HG02852 (cell line): Measurements from ENCODE around the gene RPRD1B.

Experiments used
- ATAC-seq: cut with Tn5 transposase; IDR thresholded peaks from one replicate; pipeline ENCODE4 v1.9.1; 2021; ENCODE audit warnings: mild to moderate bottlenecking, moderate library complexity; ENCODE audit not compliant: unreplicated experiment

Gene RPRD1B

DNA sequence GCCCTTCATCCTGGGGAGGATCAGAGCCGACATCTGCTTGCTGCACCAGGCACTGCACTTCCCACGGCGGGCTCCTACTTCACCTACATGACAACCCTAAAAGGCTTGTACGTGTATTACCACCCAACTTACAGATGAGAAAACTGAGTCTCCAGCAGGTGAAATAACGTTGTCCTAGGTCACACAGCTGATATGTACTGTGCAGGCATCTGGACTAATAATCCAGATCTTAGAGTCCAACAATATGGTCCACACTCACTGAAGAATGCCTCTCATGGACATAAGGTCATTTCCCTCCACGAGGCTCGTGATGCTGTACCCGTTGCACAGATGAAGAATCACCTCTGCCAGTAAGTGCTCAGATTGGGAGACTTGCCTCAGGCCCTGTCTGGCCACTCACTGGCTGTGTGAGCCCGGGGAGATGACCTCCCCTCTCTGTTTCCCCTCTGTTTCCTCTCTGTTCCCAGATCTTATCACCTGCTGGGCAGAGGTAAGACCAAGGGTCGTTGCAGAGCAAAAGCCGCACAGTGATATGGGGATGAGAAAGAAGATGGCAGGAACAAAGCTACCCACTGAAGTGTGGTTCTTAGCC, 99.5 kb downstream of the RPRD1B start:
- ATAC-seq: no peak

DNA sequence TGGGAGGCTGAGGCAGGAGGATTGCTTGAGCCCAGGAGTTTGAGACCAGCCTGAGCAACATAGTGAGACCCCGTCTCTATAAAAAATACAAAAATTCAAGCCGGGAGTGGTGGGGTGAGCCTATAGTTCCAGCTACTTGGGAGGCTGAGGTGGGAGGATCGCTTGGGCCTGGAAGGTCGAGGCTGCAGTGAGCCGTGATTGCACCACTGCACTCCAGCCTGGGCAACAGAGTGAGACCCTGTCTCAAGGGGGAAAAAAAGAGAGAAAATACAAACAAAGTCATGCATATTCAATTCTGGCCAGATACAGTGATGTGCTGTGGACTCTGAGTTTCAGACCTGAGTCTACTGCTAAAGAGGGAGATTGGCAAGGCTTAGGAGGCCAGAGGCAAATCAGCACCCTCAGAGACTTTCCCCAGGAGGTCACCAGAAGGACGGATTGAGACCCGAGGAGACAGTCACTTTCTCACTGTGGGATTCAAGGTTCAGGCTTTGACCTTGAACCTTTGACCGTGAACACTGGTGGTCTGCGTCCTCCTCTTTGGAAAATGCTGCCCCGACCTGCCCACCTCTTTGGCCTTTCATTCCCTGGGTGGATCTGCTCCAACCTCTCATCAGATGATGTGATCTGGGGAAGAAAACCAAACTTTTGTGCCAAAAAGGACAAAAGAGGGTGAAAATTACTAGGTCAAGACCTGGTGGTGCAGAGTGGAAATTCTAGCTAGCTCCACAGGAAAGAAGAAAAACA, 100.3 kb downstream of the RPRD1B start:
- no peak for ATAC-seq

DNA sequence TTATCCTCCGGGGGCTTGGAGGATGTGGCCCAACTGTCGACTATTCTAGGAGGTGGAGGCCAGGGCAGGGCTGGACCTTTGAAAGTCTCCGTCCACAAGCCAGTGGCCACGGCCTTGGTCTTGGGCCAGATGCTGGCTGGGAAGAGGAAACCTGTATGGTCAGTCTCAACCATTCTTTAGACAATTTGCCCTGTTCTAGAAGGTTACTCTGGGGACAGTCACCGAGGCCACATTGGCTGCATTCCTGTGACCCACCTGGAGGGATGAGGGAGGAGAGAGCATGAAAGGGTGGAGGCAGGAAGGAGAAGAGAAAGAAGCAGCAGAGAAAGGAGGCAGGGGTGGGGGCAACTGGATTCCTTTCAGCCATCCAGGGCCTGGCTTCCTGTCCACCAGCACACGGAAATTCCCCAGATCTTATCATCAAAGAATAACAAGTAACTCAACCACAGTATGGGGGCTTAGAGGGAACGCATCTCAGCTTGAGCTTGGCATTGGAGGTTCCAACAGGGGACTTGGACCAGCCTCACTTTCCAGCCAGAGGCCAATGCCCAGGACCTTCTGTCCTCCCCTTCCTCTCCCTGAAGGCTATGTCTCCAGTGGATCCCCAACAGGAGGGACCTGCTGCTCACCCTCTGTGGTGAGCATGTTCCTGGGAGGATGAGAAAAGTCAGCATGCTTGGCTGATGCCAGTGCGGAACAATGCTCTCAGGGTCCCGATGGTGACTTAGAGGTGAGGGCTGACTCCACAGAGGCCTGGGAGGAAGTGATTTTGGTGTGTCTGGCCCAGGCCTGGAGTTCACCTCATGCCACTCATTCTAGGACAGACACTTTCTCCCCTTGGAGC, 101.1 kb downstream of the RPRD1B start:
- no peak for ATAC-seq

DNA sequence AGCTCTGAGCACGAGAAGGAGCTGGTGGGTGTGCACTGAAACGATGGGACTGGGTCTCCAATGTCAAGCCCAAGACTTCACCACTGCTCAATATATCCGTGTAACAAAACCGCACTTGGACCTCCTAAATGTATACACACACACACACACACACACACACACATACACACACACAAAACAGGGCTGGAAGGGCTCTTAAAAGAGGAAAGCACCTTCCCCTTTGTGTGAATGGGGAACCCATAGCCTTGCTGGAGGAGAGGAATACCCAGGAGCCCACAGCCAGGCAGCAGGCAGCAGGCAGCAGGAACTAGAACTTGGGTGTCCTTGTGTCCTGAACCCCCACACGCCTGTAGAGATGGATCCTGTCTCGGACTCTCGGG, 101.7 kb downstream of the RPRD1B start:
- ATAC-seq: no peak

DNA sequence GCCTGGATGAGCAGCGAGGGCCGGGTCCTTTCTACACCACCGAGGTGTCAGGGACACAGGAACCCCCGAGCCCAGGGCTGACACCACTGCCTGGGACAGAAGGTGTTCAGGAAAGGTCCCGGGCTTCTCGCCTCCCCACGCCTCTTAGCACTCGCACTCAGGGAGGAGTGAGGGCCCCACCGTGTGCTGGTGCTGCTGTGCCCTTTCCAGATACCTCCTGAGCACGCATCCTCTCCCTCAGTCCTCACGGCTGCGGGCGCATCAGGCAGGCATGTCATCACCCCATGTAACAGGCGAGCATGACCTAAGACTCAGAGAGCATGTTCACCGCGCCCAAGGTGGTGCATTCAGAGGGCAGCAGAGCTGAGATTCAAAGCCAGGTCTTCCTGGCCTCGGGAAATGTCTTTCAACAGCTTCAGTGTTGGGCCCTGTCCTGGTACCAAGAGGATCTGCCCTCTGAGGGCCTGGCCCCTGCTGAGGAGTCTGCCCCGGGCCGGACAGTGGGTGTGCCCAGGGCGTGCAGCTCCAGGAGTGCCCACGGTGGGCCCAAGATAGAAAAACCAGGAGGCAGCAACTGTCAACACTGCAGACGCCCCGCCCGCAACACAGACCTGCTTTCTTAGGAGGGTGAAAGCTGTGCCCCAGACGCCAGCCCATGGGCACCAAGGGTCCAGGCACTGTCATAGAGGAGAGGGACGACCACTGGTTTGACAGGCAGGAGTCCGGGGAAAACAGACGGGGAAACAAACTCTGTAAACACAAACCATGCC, 102.3 kb downstream of the RPRD1B start:
- ATAC-seq: no peak

DNA sequence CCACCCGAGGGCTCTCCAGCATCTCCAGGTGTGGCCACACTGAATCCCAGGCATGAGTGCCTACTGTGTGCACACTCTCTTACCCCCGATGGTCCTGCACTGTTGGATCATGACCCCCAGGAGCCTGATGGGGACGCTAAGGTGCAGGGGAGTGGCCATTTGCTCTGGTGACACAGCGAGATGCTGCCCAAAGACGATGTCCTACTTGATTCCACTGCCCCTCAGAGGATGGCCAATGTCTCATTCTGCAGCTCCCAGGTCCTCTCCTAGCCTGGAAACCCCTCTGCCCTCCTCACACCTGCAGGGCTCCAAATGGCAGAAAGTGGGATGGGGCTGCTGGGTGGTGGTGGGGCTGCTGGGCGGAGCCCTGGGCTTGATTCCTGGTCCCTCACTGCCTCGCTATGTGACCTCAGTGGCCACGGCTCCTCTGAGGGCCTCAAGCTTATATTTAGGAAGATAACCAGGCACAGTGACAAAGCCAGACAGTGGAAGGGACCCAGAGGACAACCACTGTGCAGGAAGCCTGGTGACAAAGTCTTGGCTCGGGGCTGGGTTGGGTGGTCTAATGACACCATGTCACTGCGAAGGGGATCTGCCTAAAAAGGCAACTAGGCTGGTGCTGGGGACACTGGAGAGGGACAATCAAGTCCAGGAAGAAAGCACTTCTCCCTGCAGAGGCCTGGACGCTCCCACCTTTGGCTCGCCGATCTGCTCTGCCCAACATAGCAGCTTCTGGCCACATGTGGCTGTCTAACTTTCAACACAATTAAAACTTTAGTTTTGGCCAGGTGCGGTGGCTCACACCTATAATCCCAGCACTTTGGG, 103.1 kb downstream of the RPRD1B start:
- no peak for ATAC-seq

DNA sequence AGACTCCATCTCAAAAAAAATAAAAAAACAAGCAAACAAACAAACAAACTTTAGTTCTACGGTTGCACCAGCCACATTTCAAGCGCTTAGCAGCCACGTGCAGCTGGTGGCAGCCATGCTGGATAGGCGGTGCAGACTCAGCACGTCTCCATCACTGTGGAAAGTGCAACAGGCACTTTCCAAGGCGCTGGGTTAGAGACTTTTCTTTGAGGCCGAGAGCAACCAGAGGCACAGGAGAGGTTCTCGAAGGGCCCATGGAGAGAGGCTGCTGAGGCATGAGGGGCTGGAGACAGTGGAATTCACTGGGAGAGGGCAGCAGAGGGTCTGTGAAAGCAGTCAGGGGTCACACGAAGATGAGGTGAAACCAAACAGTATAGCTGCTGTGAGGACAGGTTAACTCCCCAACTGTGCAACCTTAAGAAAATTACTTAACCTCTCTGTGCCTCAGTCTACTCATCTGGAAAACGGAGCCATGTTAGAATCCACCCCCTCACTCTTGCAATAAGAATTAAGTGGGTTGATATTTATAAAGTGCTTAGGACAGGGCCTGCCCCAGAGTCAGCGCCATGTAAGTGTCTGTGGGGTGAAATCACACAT, 104.0 kb downstream of the RPRD1B start:
- no peak for ATAC-seq

DNA sequence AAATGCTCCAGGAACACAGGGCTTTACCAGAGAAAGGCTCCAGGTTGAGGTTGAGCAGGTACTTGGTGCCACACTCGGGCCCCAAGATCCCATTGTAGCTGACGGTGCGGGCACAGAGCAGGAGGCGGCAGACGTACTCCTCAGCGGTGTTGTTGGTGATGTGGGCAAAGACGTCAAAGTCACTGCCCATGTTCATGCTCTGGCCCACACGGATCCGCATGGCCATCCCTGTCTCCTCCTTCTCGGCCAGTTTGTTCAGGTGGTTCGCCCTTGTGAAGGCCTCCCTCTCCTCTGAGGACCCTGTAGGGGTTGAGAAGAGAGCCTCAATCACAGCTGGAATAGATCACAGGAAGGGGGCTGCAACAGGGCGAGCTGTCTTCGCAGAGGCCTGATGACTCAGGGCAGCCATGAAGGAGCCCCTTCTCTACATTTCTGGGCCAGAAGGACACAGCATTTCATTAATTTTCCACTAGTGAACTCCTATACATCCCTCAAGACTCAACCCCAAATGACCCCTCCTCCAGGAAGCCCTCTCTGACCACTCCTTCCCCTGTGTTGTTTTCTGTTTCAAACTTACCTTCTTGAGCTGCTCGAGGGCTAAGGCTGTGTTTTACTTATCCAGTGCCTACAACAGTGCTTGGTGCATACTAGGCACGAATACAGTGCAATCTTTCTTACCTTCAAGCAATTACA, 104.7 kb downstream of the RPRD1B start:
- no peak for ATAC-seq

DNA sequence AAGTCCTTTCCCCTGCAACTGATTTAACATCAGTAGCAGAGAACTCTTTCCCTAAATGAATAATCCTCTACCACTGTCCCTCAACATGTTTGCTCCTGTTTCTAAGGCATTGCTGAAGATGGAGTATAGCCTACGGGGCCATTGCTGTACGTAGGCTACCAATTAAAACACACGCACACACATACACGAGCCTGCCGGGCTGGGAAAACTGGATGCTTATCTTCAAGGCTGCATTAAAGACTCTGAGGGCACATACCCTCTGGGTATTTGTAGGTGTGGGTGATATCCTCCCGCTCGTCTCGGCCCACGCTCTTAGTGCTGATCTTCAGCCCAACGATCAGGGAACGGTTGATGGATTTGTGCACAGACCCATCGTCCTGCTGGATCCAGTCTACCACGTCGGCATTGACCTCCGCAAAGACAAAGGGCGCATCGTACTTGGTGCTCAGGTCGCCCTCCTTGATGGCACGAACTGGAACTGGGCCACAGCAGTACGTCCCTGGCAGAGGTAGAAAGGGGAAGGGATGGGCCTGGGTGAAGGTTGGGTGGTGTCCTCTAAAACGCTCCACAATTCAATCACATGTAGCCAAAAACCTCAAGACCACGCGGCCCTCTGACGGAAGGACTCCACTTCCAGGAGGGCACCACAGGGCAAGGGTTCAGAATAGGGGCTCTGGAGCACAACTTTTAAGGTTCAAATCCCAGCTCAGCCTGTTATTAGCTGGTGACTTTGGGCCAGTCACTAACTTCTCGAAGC, 105.8 kb downstream of the RPRD1B start:
- no peak for ATAC-seq

DNA sequence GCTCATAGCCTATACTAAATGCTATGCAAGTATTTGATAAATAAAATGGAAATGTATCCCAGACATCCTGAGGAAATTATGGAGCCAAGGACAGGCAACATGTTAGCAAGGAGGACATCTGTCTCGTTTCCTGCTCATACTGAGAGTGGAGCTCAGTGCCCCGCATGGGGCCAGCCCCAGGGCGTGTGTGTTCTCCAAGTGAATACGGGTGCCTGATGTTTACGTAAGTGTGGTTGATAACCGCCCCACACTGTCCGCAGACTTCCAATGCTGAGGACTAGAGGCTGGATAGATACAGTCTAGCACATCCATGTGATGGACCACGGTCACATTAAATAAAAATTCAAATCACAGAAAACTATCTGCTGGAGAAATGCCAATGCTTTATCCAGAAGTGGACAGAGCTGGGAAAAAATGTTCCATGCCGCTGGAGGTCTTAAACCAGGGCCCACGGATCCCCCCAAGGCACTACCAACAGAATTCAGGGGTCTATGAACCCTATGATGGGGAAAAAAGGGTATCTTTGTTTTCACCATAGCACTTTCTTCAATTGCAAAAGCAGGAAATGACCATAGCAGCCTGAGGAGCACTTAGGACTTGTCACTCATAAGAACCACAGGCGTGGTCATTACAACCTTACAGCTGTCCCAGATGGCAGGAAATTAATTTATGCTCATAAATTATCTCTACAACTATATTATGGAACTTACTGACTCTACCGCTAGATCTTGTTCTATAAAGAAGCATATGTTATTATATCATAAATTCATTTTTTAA, 106.6 kb downstream of the RPRD1B start:
- no peak for ATAC-seq

DNA sequence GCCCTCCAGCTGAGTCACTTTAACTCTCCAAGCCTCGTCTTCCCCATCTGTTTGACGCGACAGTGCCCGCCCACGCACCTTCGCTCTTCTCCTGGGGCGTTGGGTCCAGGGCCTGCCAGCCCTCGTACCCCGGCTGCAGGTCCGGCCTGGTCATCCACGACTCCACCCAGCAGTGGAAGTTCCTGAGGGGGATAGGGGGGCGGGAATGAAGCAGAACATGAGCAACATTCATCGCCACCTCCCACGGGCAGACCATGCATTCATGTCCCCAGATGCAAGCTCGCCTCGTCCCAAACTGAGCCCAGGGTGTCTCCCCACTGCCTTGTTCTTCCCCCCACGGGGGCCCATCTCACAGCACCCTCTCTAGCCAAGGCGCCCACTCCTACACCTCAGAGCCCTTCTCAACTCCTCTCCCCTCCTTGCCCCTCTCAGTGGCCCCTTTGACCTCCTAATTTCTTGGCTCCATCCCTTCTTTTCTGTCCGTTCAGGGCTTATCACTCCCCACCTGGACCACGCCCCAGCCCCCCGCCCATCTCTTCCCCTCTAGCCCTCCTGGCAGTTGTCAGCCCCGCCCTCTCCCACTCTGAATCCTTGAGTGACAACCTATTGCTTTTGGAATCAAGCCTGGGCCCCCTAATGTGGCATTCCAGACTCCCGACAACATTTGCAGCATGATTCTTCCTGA, 107.8 kb downstream of the RPRD1B start:
- ATAC-seq: no peak
